ENCODE data around the gene S100A12.

Gene S100A12

GRCh38 chr1:153404086-153404635 is 28.7 kb upstream of the S100A12 start:
- Histone ChIP-seq H3K4me1 (ENCODE audit: control insufficient read depth, insufficient read depth, low read length) (no peaks in the 10 kb centered on the region), H3K4me3 (ENCODE audit: low read length) (no peak overlapping the region), H3K9ac (ENCODE audit: low read length) (no peak overlapping the region), H3K36me3 (ENCODE audit: control insufficient read depth, insufficient read depth, low read length) (no peaks in the 10 kb centered on the region), H3K27me3 (ENCODE audit: control insufficient read depth, insufficient read depth, low read length) (no peaks in the 10 kb centered on the region), H3K27ac (ENCODE audit: low read depth, low read length) (no peak overlapping the region)

- H3K36me3 ChIP-seq (ENCODE audit: control insufficient read depth, insufficient read depth, low read length), result no peaks in the 10 kb centered on the region
- no peaks in the 10 kb centered on the region for H3K27me3 ChIP-seq (ENCODE audit: control insufficient read depth, insufficient read depth, low read length)
- no peak overlapping the region for H3K27ac ChIP-seq (ENCODE audit: low read depth, low read length)
Measured at GRCh38 chr1:153403421-153404085, 28.1 kb upstream of the S100A12 start.

DNA sequence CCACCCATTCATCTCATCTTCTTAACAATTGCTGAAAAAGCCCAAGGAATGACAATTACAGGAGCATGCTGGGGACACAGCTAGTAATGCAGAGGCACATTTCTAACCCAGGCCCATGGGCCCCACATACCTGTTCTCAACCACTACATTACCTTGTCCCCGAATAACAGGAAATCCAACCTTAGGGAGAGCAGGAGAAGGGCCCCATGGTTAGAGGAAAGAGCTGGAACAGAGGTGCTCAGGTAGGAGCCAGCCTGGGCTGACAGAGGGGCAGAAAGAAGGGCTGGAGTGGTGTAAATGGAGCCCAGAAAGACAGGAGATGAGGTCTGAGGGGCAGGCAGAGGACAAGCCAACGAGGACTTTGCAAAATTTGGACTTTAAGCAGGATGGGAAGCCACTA is 26.8 kb upstream of the S100A12 start:
- H3K27ac ChIP-seq (ENCODE audit: low read depth, low read length), result no peak overlapping the region
- no peak overlapping the region for H3K4me3 ChIP-seq (ENCODE audit: low read length)
- no peak overlapping the region for H3K9ac ChIP-seq (ENCODE audit: low read length)
- no peaks in the 10 kb centered on the region for H3K27me3 ChIP-seq (ENCODE audit: control insufficient read depth, insufficient read depth, low read length)
- no peaks in the 10 kb centered on the region for H3K4me1 ChIP-seq (ENCODE audit: control insufficient read depth, insufficient read depth, low read length)
- no peaks in the 10 kb centered on the region for H3K36me3 ChIP-seq (ENCODE audit: control insufficient read depth, insufficient read depth, low read length)

More at GRCh38 chr1:153403421-153404085, 28.1 kb upstream of the S100A12 start:
- Histone ChIP-seq H3K4me3 (ENCODE audit: low read length) (no peak overlapping the region), H3K4me1 (ENCODE audit: control insufficient read depth, insufficient read depth, low read length) (no peaks in the 10 kb centered on the region), H3K9ac (ENCODE audit: low read length) (no peak overlapping the region)

DNA sequence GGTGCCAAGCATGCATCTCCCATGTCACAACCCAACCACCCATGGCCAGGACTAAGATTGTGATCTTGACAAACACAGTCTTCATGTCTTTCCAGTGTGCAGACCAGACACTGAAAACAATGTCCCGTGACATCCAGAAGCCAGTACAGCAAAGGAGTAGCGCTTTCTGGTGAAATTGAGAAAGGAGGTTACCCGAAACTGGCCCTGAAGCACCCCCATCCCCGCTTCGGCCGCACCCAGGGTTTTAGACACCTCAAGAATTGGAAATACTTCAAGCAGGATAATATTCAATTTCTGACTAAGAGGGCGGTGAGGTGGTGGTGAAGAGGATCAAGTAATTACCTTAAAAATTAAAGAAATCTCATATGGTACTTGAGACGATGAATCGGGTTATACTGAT is 26.0 kb upstream of the S100A12 start:
- Histone ChIP-seq H3K4me1 (ENCODE audit: control insufficient read depth, insufficient read depth, low read length) (no peaks in the 10 kb centered on the region), H3K36me3 (ENCODE audit: control insufficient read depth, insufficient read depth, low read length) (no peaks in the 10 kb centered on the region), H3K27me3 (ENCODE audit: control insufficient read depth, insufficient read depth, low read length) (no peaks in the 10 kb centered on the region), H3K9ac (ENCODE audit: low read length) (no peak overlapping the region), H3K27ac (ENCODE audit: low read depth, low read length) (no peak overlapping the region), H3K4me3 (ENCODE audit: low read length) (no peak overlapping the region)

DNA sequence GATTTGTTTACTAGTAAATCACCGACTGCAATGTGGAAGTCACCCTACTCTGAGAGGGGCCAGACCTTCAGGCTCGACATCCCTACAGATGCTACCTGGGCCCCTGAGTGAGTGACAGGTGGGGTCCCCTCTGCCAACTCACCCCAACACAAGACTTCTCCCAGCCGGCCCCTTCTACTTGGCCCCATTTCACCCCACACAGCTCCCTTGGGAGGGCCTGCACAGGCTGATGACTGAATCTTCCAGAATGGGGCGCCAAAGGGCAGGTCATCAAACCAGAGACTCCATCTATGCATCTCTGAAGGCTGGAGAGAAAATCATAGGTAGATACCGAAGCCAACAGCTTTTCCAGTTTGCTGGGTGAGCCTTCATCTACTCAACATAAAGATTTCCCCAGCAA is 24.8 kb upstream of the S100A12 start:
- Histone ChIP-seq H3K4me1 (ENCODE audit: control insufficient read depth, insufficient read depth, low read length) (no peaks in the 10 kb centered on the region), H3K27ac (ENCODE audit: low read depth, low read length) (no peak overlapping the region), H3K36me3 (ENCODE audit: control insufficient read depth, insufficient read depth, low read length) (no peaks in the 10 kb centered on the region), H3K9ac (ENCODE audit: low read length) (no peak overlapping the region), H3K27me3 (ENCODE audit: control insufficient read depth, insufficient read depth, low read length) (no peaks in the 10 kb centered on the region), H3K4me3 (ENCODE audit: low read length) (no peak overlapping the region)

- H3K36me3 ChIP-seq (ENCODE audit: control insufficient read depth, insufficient read depth, low read length), result no peaks in the 10 kb centered on the region
- H3K27me3 ChIP-seq (ENCODE audit: control insufficient read depth, insufficient read depth, low read length), result no peaks in the 10 kb centered on the region
- no peak overlapping the region for H3K27ac ChIP-seq (ENCODE audit: low read depth, low read length)
- no peaks in the 10 kb centered on the region for H3K4me1 ChIP-seq (ENCODE audit: control insufficient read depth, insufficient read depth, low read length)
- H3K9ac ChIP-seq (ENCODE audit: low read length), result no peak overlapping the region
- H3K4me3 ChIP-seq (ENCODE audit: low read length), result no peak overlapping the region
Measured at GRCh38 chr1:153399401-153400055, 24.1 kb upstream of the S100A12 start.

GRCh38 chr1:153397924-153398651 is 22.7 kb upstream of the S100A12 start:
- Histone ChIP-seq H3K36me3 (ENCODE audit: control insufficient read depth, insufficient read depth, low read length) (no peaks in the 10 kb centered on the region), H3K9ac (ENCODE audit: low read length) (no peak overlapping the region), H3K27ac (ENCODE audit: low read depth, low read length) (no peak overlapping the region), H3K4me1 (ENCODE audit: control insufficient read depth, insufficient read depth, low read length) (no peaks in the 10 kb centered on the region), H3K27me3 (ENCODE audit: control insufficient read depth, insufficient read depth, low read length) (no peaks in the 10 kb centered on the region), H3K4me3 (ENCODE audit: low read length) (no peak overlapping the region)

GRCh38 chr1:153397051-153397923 is 21.9 kb upstream of the S100A12 start:
- Histone ChIP-seq H3K4me1 (ENCODE audit: control insufficient read depth, insufficient read depth, low read length) (no peaks in the 10 kb centered on the region), H3K27me3 (ENCODE audit: control insufficient read depth, insufficient read depth, low read length) (no peaks in the 10 kb centered on the region), H3K4me3 (ENCODE audit: low read length) (no peak overlapping the region), H3K36me3 (ENCODE audit: control insufficient read depth, insufficient read depth, low read length) (no peaks in the 10 kb centered on the region), H3K9ac (ENCODE audit: low read length) (no peak overlapping the region), H3K27ac (ENCODE audit: low read depth, low read length) (no peak overlapping the region)

DNA sequence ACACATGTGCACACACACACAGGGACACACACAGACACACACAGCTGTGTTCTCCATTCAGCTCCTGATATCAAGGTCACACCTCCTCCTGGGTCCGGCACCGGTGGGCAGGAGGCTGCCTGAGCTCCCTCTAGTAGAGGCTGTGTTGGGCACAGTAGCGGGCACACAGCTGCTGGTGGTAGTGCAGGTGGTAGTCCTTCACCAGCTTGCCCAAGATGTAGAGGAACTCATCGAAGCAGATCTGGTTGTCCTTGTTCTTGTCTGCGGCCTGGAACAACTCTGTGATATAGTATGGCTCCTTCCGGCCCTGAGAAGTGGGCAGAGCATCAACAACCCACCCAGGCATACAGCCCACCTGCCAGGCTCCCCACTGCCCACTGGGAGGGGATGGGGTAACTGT is 21.0 kb upstream of the S100A12 start:
- Histone ChIP-seq H3K27ac (ENCODE audit: low read depth, low read length) (no peak overlapping the region), H3K36me3 (ENCODE audit: control insufficient read depth, insufficient read depth, low read length) (no peaks in the 10 kb centered on the region), H3K4me1 (ENCODE audit: control insufficient read depth, insufficient read depth, low read length) (no peaks in the 10 kb centered on the region), H3K4me3 (ENCODE audit: low read length) (no peak overlapping the region), H3K27me3 (ENCODE audit: control insufficient read depth, insufficient read depth, low read length) (no peaks in the 10 kb centered on the region), H3K9ac (ENCODE audit: low read length) (no peak overlapping the region)

DNA sequence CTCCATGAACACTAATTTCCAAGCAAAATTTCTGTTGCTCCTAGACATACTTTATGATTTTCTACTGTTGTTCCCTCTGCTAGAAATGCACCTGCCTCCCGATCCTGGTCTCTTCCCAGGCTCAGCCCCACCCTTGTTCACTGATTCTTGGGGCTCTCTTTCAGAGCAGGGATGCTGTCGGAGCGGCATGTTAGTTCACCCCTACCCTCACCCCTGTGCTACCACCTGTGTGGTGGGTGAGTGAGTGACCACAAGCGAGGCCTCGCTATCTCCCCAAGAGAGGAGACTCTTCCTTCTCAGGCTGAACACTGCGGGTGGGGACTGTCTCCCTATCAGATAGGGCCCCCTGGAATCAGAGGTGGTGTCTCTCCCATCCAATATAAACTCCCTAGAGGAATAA is 20.4 kb upstream of the S100A12 start:
- no peaks in the 10 kb centered on the region for H3K36me3 ChIP-seq (ENCODE audit: control insufficient read depth, insufficient read depth, low read length)
- H3K9ac ChIP-seq (ENCODE audit: low read length), result no peak overlapping the region
- no peaks in the 10 kb centered on the region for H3K4me1 ChIP-seq (ENCODE audit: control insufficient read depth, insufficient read depth, low read length)
- H3K27me3 ChIP-seq (ENCODE audit: control insufficient read depth, insufficient read depth, low read length), result no peaks in the 10 kb centered on the region
- no peak overlapping the region for H3K4me3 ChIP-seq (ENCODE audit: low read length)
- no peak overlapping the region for H3K27ac ChIP-seq (ENCODE audit: low read depth, low read length)

GRCh38 chr1:153395136-153395685 is 19.8 kb upstream of the S100A12 start:
- H3K36me3 ChIP-seq (ENCODE audit: control insufficient read depth, insufficient read depth, low read length), result no peaks in the 10 kb centered on the region
- no peaks in the 10 kb centered on the region for H3K27me3 ChIP-seq (ENCODE audit: control insufficient read depth, insufficient read depth, low read length)
- no peak overlapping the region for H3K4me3 ChIP-seq (ENCODE audit: low read length)
- H3K9ac ChIP-seq (ENCODE audit: low read length), result no peak overlapping the region
- no peaks in the 10 kb centered on the region for H3K4me1 ChIP-seq (ENCODE audit: control insufficient read depth, insufficient read depth, low read length)
- H3K27ac ChIP-seq (ENCODE audit: low read depth, low read length), result no peak overlapping the region

DNA sequence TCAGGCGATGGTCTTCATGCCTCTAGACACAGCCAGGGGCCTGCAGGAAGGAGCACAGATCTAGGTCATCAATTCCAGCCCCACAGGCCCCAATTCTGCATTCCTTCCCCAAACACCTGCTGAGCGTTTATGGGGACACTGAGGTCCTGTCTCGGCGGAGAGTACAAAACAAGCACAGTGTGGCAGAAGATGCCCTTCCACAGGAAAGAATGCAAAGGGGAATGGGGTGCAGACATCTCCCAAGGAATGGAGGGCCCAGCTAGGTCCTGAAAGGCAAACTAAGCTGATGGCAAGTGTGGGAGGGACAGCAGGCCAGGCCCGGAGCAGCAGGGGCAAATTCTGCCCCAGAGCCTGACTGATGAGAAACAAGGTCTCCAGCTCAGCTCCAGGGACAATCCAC is 19.0 kb upstream of the S100A12 start:
- H3K27me3 ChIP-seq (ENCODE audit: control insufficient read depth, insufficient read depth, low read length), result no peaks in the 10 kb centered on the region
- no peaks in the 10 kb centered on the region for H3K36me3 ChIP-seq (ENCODE audit: control insufficient read depth, insufficient read depth, low read length)
- H3K4me3 ChIP-seq (ENCODE audit: low read length), result no peak overlapping the region
- no peak overlapping the region for H3K27ac ChIP-seq (ENCODE audit: low read depth, low read length)
- H3K9ac ChIP-seq (ENCODE audit: low read length), result no peak overlapping the region
- no peaks in the 10 kb centered on the region for H3K4me1 ChIP-seq (ENCODE audit: control insufficient read depth, insufficient read depth, low read length)

Data from rectal smooth muscle tissue (tissue), 1 donor.